Trophoblast cell (in vitro differentiated cells and primary cell): Measurements from ENCODE around the gene TSPAN11.

Experiments used
- DNase-seq, 2 donors: peaks; one replicate each; pipeline ENCODE4 v3.0.0-alpha.2; 2016
- H2AFZ ChIP-seq: 2 replicates; pipeline ENCODE4 v1.6.1; 2013; ENCODE audit warnings: low read length, moderate library complexity, mild to moderate bottlenecking; ENCODE audit not compliant: insufficient read depth, poor library complexity
- H2AK5ac ChIP-seq: 2 replicates; pipeline ENCODE4 v1.6.1; 2013; ENCODE audit warnings: mild to moderate bottlenecking, low read length
- H2BK120ac ChIP-seq: 2 replicates; pipeline ENCODE4 v1.6.1; 2013; ENCODE audit warnings: low read length, mild to moderate bottlenecking, moderate library complexity; ENCODE audit not compliant: insufficient read depth, poor library complexity
- H2BK12ac ChIP-seq: 2 replicates; pipeline ENCODE4 v1.6.1; 2013; ENCODE audit warnings: mild to moderate bottlenecking, low read length, moderate library complexity
- H2BK5ac ChIP-seq: 2 replicates; pipeline ENCODE4 v1.6.1; 2013; ENCODE audit warnings: low read length, low read depth, moderate library complexity, mild to moderate bottlenecking; ENCODE audit not compliant: poor library complexity
- H3K14ac ChIP-seq: 2 replicates; pipeline ENCODE4 v1.6.1; 2013; ENCODE audit warnings: mild to moderate bottlenecking, low read length
- H3K18ac ChIP-seq: 2 replicates; pipeline ENCODE4 v1.6.1; 2013; ENCODE audit warnings: mild to moderate bottlenecking, low read length
- H3K23ac ChIP-seq: 2 replicates; pipeline ENCODE4 v1.6.1; 2013; ENCODE audit warnings: low read length
- H3K27ac ChIP-seq: 2 replicates; pipeline ENCODE4 v1.5.1; 2013; ENCODE audit warnings: low read depth, mild to moderate bottlenecking, inconsistent platforms, low read length, moderate library complexity
- H3K27me3 ChIP-seq: 2 replicates; pipeline ENCODE4 v1.6.1; 2013; ENCODE audit warnings: inconsistent platforms, mild to moderate bottlenecking, low read length, moderate library complexity; ENCODE audit not compliant: insufficient read depth
- H3K36me3 ChIP-seq, 2 experiments: 1 replicate in 1 of 2; 2 replicates in 1 of 2; pipeline ENCODE4 v1.6.1; 2013; ENCODE audit warnings: low read length in 2 of 2, mild to moderate bottlenecking in 2 of 2, moderate library complexity in 1 of 2; ENCODE audit not compliant: insufficient read depth in 2 of 2, control insufficient read depth in 1 of 2
- H3K4ac ChIP-seq: 2 replicates; pipeline ENCODE4 v1.6.1; 2013; ENCODE audit warnings: low read depth, mild to moderate bottlenecking, low read length, moderate library complexity
- H3K4me1 ChIP-seq, 2 experiments: 1 replicate in 1 of 2; 2 replicates in 1 of 2; pipeline ENCODE4 v1.6.1; 2013; ENCODE audit warnings: low read length in 2 of 2, mild to moderate bottlenecking in 2 of 2, moderate library complexity in 1 of 2; ENCODE audit not compliant: insufficient read depth in 2 of 2, control insufficient read depth in 1 of 2
- H3K4me2 ChIP-seq: 2 replicates; pipeline ENCODE4 v1.6.1; 2013; ENCODE audit warnings: inconsistent platforms, mild to moderate bottlenecking, low read length, moderate library complexity
- H3K4me3 ChIP-seq: 2 replicates; pipeline ENCODE4 v1.5.1; 2013; ENCODE audit warnings: mild to moderate bottlenecking, low read depth, low read length, inconsistent platforms
- H3K79me1 ChIP-seq: one replicate; pipeline ENCODE4 v1.6.1; 2013; ENCODE audit warnings: low read length
- H3K79me2 ChIP-seq: 2 replicates; pipeline ENCODE4 v1.6.1; 2013; ENCODE audit warnings: low read length, mild to moderate bottlenecking; ENCODE audit not compliant: control insufficient read depth, insufficient read depth, poor library complexity
- H3K9ac ChIP-seq: 2 replicates; pipeline ENCODE4 v1.6.1; 2013; ENCODE audit warnings: mild to moderate bottlenecking, low read length
- H3K9me3 ChIP-seq: 2 replicates; pipeline ENCODE4 v1.6.1; 2013; ENCODE audit warnings: low read depth, mild to moderate bottlenecking, control low read depth, inconsistent platforms, low read length; ENCODE audit not compliant: insufficient read depth
- H4K12ac ChIP-seq: 2 replicates; pipeline ENCODE4 v1.6.1; 2013; ENCODE audit warnings: low read depth, mild to moderate bottlenecking, low read length, moderate library complexity
- H4K8ac ChIP-seq: 2 replicates; pipeline ENCODE4 v1.6.1; 2013; ENCODE audit warnings: low read depth, mild to moderate bottlenecking, low read length, moderate library complexity
- H4K91ac ChIP-seq: one replicate; pipeline ENCODE4 v1.6.1; 2013; ENCODE audit warnings: low read depth, mild to moderate bottlenecking, low read length, moderate library complexity
- WGBS: extraction: QIAGEN DNeasy Blood & Tissue Kit; methylation state at CpG from one replicate; pipeline ENCODE4 v1.1.7; 2013; ENCODE audit warnings: missing lambda C conversion rate; ENCODE audit not compliant: insufficient read length, insufficient coverage; ENCODE audit errors: extremely low coverage; 5-methylcytosine and 5-hydroxymethylcytosine counted together

The TSPAN11 gene

DNA sequence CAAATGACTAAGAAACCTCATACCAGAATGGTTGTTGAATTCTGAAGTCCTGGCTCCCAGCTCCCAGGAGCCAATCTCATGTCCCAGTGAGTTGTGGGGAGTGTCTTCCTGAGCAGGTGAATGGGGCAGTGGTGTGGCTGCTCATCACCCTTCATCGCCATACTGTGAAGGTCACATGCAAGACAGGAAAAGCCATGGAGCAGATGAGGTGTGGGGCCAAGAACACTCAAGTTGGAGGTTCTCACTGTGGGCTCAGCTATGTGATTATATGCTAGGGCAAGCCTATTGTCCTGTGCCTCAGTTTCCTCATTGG is 16.6 kb upstream of the TSPAN11 start:
- Histone ChIP-seq H3K4me3 (no peak overlapping the region), H2BK5ac (no peak overlapping the region), H3K27ac (no peak overlapping the region), H3K23ac (no peak overlapping the region), H3K27me3 (no peaks in the 10 kb centered on the region), H3K18ac (no peak overlapping the region), H3K4me2 (no peak overlapping the region), H3K79me2 (no peaks in the 10 kb centered on the region), H4K8ac (no peak overlapping the region), H4K91ac (no peak overlapping the region), H4K12ac (no peak overlapping the region), H2AK5ac (no peak overlapping the region), H2BK120ac (no peak overlapping the region), H2AFZ (no peak overlapping the region), H3K4me1 (no peaks in the 10 kb centered on the region), H3K36me3 (no peaks in the 10 kb centered on the region), H3K79me1 (no peaks in the 10 kb centered on the region), H3K14ac (no peak overlapping the region), H3K4ac (no peak overlapping the region), H2BK12ac (no peak overlapping the region), H3K9me3 (no peaks in the 10 kb centered on the region), H3K9ac (no peak overlapping the region)
- no peak for DNase-seq
- no CpG with 5 or more reads among the region's 1 CpG for WGBS

DNA sequence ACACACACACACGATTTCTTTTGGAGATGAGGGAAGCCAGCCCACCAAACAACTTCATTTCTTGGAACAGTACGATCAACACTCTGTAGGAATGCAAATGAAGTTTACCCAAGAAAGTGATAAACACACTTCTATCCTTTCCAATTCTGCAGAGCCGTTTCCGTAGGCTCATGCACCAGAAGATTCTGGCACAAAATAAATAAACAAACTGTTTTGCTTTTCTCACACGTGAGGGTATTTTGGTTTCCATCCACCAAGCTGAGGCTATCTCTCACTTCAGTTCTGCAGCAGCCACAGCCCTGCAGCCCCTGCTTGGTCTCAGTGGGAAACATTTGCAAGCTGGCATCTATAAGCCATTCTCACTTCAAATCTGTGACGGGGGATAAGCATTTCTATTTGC is 15.3 kb upstream of the TSPAN11 start:
- Histone ChIP-seq H3K4ac (no peak overlapping the region), H4K8ac (no peak overlapping the region), H3K27ac (no peak overlapping the region), H3K27me3 (no peaks in the 10 kb centered on the region), H2AFZ (no peak overlapping the region), H3K4me2 (no peak overlapping the region), H4K91ac (no peak overlapping the region), H3K36me3 (no peaks in the 10 kb centered on the region), H3K18ac (no peak overlapping the region), H3K4me3 (no peak overlapping the region), H2BK12ac (no peak overlapping the region), H3K79me1 (no peaks in the 10 kb centered on the region), H3K4me1 (no peaks in the 10 kb centered on the region), H3K14ac (no peak overlapping the region), H2AK5ac (no peak overlapping the region), H4K12ac (no peak overlapping the region), H3K23ac (no peak overlapping the region), H2BK120ac (no peak overlapping the region), H2BK5ac (no peak overlapping the region), H3K9me3 (no peaks in the 10 kb centered on the region), H3K9ac (no peak overlapping the region), H3K79me2 (no peaks in the 10 kb centered on the region)
- no peak for DNase-seq
- no CpG with 5 or more reads among the region's 6 CpGs for WGBS

DNA sequence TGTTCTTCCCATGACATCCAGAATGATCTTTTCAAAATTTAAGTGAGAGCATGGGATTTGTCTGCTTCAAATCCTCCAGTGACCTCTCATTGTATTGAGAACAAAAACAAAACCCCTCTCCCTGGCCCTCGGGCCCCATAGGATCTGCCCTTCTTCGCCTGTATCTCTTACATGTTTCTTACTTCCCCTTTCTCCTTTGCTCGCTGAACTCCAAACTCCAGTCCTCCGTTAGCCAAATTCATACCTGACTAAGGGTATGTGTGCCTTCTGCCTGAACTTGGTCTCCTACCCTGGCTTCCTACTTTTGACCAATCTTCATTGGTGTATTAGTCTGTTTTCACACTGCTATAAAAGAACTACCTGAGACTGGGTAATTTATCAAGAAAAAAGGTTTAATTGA is 13.2 kb upstream of the TSPAN11 start:
- H3K79me1 ChIP-seq: no peaks in the 10 kb centered on the region
- DNase-seq: no peak
- WGBS: no CpG with 5 or more reads among the region's 4 CpGs
- H3K36me3 ChIP-seq: no peaks in the 10 kb centered on the region
- H3K23ac ChIP-seq: no peak overlapping the region
- H4K91ac ChIP-seq: no peak overlapping the region
- no peak overlapping the region for H3K4me3 ChIP-seq
- no peak overlapping the region for H2BK120ac ChIP-seq
- H4K12ac ChIP-seq: no peak overlapping the region
- no peak overlapping the region for H3K18ac ChIP-seq
- H3K4me1 ChIP-seq: no peaks in the 10 kb centered on the region
- no peak overlapping the region for H4K8ac ChIP-seq
- no peaks in the 10 kb centered on the region for H3K79me2 ChIP-seq
- no peak overlapping the region for H2AK5ac ChIP-seq
- H3K9ac ChIP-seq: no peak overlapping the region
- H3K4ac ChIP-seq: no peak overlapping the region
- H3K4me2 ChIP-seq: no peak overlapping the region
- no peak overlapping the region for H2AFZ ChIP-seq
- no peaks in the 10 kb centered on the region for H3K9me3 ChIP-seq
- H2BK12ac ChIP-seq: no peak overlapping the region
- no peak overlapping the region for H3K14ac ChIP-seq
- no peak overlapping the region for H3K27ac ChIP-seq
- H2BK5ac ChIP-seq: no peak overlapping the region
- H3K27me3 ChIP-seq: no peaks in the 10 kb centered on the region

DNA sequence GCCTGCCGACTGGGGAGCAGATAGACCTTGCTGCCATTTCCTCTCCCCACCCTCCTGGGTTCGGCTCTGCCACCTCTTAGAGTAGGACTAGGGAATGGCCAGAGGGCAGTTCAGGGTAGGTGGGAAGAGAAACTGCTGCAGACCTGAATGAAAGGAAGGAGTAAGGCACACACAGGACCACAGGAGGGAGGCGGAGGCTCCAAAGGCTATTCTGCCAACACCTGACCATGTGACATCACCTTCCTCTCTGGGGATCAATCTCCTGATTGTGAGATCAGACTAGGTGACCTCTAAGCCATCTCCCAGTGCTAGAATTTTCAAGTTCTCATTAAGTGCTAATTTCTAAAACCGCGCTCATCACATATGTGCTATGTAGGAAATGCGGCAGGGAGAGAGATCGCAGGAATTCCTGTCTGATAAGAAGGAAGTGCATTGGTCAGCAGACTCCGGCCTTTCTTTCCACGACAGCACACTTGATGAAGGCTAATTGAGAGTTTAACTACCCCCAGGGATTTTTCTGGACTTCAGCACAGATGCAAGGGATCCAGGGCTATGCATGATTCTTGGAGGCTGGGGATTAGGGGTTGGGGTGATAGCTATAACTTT is 11.5 kb upstream of the TSPAN11 start:
- H4K91ac ChIP-seq: no peak overlapping the region
- no peak overlapping the region for H3K18ac ChIP-seq

More for the DNA sequence above, 11.5 kb upstream of the TSPAN11 start:
- H3K23ac ChIP-seq: no peak overlapping the region
- no peaks in the 10 kb centered on the region for H3K4me1 ChIP-seq
- no peak overlapping the region for H3K9ac ChIP-seq
- no peak overlapping the region for H3K14ac ChIP-seq
- no peak overlapping the region for H4K12ac ChIP-seq
- no peak overlapping the region for H2BK12ac ChIP-seq
- H3K4me3 ChIP-seq: no peak overlapping the region
- no peak overlapping the region for H2BK120ac ChIP-seq
- H3K79me1 ChIP-seq: no peaks in the 10 kb centered on the region
- H3K27ac ChIP-seq: no peak overlapping the region
- no peak overlapping the region for H2AFZ ChIP-seq
- H2AK5ac ChIP-seq: no peak overlapping the region
- no CpG with 5 or more reads among the region's 9 CpGs for WGBS
- H3K9me3 ChIP-seq: no peaks in the 10 kb centered on the region
- H3K4ac ChIP-seq: no peak overlapping the region
- no peak overlapping the region for H2BK5ac ChIP-seq
- no peak overlapping the region for H3K4me2 ChIP-seq
- DNase-seq: no peak
- H3K36me3 ChIP-seq: no peaks in the 10 kb centered on the region
- no peak overlapping the region for H4K8ac ChIP-seq
- H3K79me2 ChIP-seq: no peaks in the 10 kb centered on the region
- H3K27me3 ChIP-seq: no peaks in the 10 kb centered on the region
